HepG2 (cell line): ENCODE measurements around the gene OSR1. TPM values are rescaled to one million over a fixed set of nuclear protein-coding genes. Genes with fewer than 3 reads are reported as not detected.

Source experiments
- BRD4 ChIP-seq: sonication (generic); formaldehyde crosslinking; IDR thresholded peaks from 2 replicates; pipeline ENCODE4 v1.4.0; 2020; ENCODE audit warnings: missing genetic modification reagents
- FOXO1 ChIP-seq: sonication (generic); formaldehyde crosslinking; IDR thresholded peaks from 2 replicates; pipeline ENCODE4 v1.4.0; 2020; ENCODE audit warnings: missing genetic modification reagents
- MTA1 ChIP-seq: sonication (generic); formaldehyde crosslinking; IDR thresholded peaks from 2 replicates; pipeline ENCODE4 v1.4.0; 2020; ENCODE audit warnings: missing genetic modification reagents, mild to moderate bottlenecking, borderline replicate concordance
- SALL2 ChIP-seq: sonication (generic); formaldehyde crosslinking; IDR thresholded peaks from 2 replicates; pipeline ENCODE4 v1.8.1; 2023; ENCODE audit warnings: mild to moderate bottlenecking, missing genetic modification reagents, inconsistent platforms
- TP53 ChIP-seq: sonication (generic); formaldehyde crosslinking; conservative IDR thresholded peaks from 2 replicates; pipeline ENCODE4 v1.4.0; 2020; ENCODE audit warnings: missing genetic modification reagents
- ZBTB7A ChIP-seq: sonication (generic); formaldehyde crosslinking; IDR thresholded peaks from 2 replicates; pipeline ENCODE4 v1.8.0; 2022; ENCODE audit warnings: mild to moderate bottlenecking, missing genetic modification reagents
- ZNF317 ChIP-seq: sonication (generic); formaldehyde crosslinking; IDR thresholded peaks from 2 replicates; pipeline ENCODE4 v1.5.0; 2020; ENCODE audit warnings: mild to moderate bottlenecking, missing genetic modification reagents
- ZNF549 ChIP-seq: sonication (generic); formaldehyde crosslinking; IDR thresholded peaks from 2 replicates; pipeline ENCODE4 v1.5.0; 2020; ENCODE audit warnings: missing genetic modification reagents
- ZNF83 ChIP-seq: sonication (generic); formaldehyde crosslinking; IDR thresholded peaks from 2 replicates; pipeline ENCODE4 v1.4.0; 2020; ENCODE audit warnings: missing genetic modification reagents, mild to moderate bottlenecking, borderline replicate concordance
- ZSCAN22 ChIP-seq: sonication (generic); formaldehyde crosslinking; IDR thresholded peaks from 2 replicates; pipeline ENCODE4 v1.4.0; 2020; ENCODE audit warnings: mild to moderate bottlenecking, missing genetic modification reagents
- ZSCAN30 ChIP-seq: sonication (generic); formaldehyde crosslinking; IDR thresholded peaks from 2 replicates; pipeline ENCODE4 v1.5.0; 2020; ENCODE audit warnings: mild to moderate bottlenecking, missing genetic modification reagents
- polyA plus RNA-seq, 8 experiments: library from polyadenylated mRNA; depleted of rRNA in 3 of 8; stranded (reverse) in 7 of 8; unstranded in 1 of 8; fragments of >200 nt; fragmentation: Illumina TruSeq in 4 of 8; extraction: Trizol in 4 of 8; gene quantifications; 2 replicates each; pipeline versions ENCODE4 v1.2.1 to v1.2.3, GENCODE V29; 2011 to 2016; ENCODE audit warnings: low read depth in 4 of 8, missing spikeins in 1 of 8, mixed read lengths in 1 of 8; ENCODE audit not compliant: insufficient read depth in 1 of 8
- total RNA-seq, 5 experiments: library from RNA; depleted of rRNA; stranded (reverse); fragments of >200 nt; fragmentation: Illumina TruSeq; extraction: Trizol; gene quantifications; 2 replicates each; pipeline ENCODE4 v1.2.3, GENCODE V29; 2016; ENCODE audit warnings: low read depth in 1 of 5
- TF ChIP-seq, protein P1 (sequence below): sonication (generic); formaldehyde crosslinking; IDR thresholded peaks from 2 replicates; pipeline ENCODE4 v1.8.0; 2022; ENCODE audit warnings: missing genetic modification reagents, mild to moderate bottlenecking, moderate library complexity, borderline replicate concordance
- TF ChIP-seq, protein P2 (sequence below): IDR thresholded peaks from 2 replicates; pipeline ENCODE4 v1.6.1; 2016; ENCODE audit warnings: mild to moderate bottlenecking
- TF ChIP-seq, protein P3 (sequence below): sonication (generic); formaldehyde crosslinking; IDR thresholded peaks from 2 replicates; pipeline ENCODE4 v1.8.0; 2022; ENCODE audit warnings: mild to moderate bottlenecking, missing genetic modification reagents, moderate library complexity
- TF ChIP-seq, protein P4 (sequence below): sonication (generic); formaldehyde crosslinking; IDR thresholded peaks from 2 replicates; pipeline ENCODE4 v1.4.0; 2020; ENCODE audit warnings: missing genetic modification reagents, low read depth, mild to moderate bottlenecking, borderline replicate concordance
- TF ChIP-seq, protein P5 (sequence below): sonication (generic); formaldehyde crosslinking; IDR thresholded peaks from 2 replicates; pipeline ENCODE4 v1.5.1; 2020; ENCODE audit warnings: mild to moderate bottlenecking, moderate library complexity, missing genetic modification reagents

Gene OSR1
- total and polyA plus RNA-seq, 2 of the 13 experiments (the other 11 are each of a cell fraction or from before 2014, with no cell fraction given), result 0.63 to 1.1 TPM

DNA sequence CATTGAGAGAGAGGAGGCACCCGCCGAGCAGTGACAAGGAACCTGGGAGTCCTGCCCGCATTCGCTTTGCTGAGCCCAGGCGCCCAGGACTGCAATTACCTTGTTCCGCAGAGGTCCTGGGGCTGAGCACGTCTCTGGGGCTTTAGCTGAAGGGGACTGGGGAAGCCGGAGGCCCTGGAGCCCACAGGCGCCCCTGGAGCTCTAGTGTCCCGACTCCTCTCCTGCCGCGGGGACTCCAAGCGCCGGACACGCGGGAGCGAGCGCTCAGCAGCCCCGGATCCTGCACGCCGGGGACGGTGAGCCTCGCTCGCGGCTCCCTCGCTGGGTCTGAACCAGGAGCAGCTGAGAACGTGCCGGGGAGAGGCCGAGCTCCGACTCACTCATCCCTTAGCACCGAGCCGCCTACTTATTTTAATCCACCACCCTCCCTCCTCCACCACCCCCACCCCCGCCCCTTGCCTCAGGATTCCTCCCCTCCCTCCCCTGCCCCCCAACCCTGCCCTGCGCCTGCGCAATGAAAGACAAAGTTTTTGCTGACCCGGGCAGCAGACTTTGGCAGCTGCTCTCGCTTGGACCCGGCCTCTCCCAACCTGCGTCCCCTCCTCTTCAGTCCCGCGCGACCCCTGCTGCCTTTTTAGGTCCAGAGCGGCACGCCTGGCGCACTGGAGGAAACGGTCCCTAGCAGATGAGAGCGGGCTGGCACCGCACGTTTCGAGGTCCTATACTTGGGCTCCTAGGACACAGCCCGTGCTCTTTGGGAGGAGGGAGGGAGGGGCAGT lies at the start of gene OSR1 (continued):
- TF ChIP-seq MTA1, result peak; percentile 76; the same call in 1 of the 2 replicates
- TF ChIP-seq ZNF317 (CRISPR knock-in tag), result no peak
- no peak for TF ChIP-seq ZSCAN30
- 0 out of 2 replicates have a peak, but pooled peaks have one; percentile 69 for TF ChIP-seq ZBTB7A (CRISPR knock-in tag)
- TF ChIP-seq, protein P1, sequence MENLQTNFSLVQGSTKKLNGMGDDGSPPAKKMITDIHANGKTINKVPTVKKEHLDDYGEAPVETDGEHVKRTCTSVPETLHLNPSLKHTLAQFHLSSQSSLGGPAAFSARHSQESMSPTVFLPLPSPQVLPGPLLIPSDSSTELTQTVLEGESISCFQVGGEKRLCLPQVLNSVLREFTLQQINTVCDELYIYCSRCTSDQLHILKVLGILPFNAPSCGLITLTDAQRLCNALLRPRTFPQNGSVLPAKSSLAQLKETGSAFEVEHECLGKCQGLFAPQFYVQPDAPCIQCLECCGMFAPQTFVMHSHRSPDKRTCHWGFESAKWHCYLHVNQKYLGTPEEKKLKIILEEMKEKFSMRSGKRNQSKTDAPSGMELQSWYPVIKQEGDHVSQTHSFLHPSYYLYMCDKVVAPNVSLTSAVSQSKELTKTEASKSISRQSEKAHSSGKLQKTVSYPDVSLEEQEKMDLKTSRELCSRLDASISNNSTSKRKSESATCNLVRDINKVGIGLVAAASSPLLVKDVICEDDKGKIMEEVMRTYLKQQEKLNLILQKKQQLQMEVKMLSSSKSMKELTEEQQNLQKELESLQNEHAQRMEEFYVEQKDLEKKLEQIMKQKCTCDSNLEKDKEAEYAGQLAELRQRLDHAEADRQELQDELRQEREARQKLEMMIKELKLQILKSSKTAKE (CRISPR knock-in tag), result no peak
- TF ChIP-seq TP53, result 0 out of 2 replicates have a peak, but pooled peaks have one; percentile 42
- peak; percentile 17; the same call in 1 of the 2 replicates for TF ChIP-seq FOXO1
- TF ChIP-seq, protein P2, sequence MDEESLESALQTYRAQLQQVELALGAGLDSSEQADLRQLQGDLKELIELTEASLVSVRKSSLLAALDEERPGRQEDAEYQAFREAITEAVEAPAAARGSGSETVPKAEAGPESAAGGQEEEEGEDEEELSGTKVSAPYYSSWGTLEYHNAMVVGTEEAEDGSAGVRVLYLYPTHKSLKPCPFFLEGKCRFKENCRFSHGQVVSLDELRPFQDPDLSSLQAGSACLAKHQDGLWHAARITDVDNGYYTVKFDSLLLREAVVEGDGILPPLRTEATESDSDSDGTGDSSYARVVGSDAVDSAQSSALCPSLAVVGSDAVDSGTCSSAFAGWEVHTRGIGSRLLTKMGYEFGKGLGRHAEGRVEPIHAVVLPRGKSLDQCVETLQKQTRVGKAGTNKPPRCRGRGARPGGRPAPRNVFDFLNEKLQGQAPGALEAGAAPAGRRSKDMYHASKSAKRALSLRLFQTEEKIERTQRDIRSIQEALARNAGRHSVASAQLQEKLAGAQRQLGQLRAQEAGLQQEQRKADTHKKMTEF (CRISPR knock-in tag), result 0 out of 2 replicates have a peak, but pooled peaks have one; percentile 30
- peak; percentile 55; the same call in 1 of the 2 replicates for TF ChIP-seq BRD4
- TF ChIP-seq ZNF83 (CRISPR knock-in tag), result no peak
- TF ChIP-seq SALL2, result peak; percentile 41; the same call in 1 of the 2 replicates
- TF ChIP-seq ZNF549 (CRISPR knock-in tag), result 0 out of 2 replicates have a peak, but pooled peaks have one; percentile 49
- TF ChIP-seq, protein P3, sequence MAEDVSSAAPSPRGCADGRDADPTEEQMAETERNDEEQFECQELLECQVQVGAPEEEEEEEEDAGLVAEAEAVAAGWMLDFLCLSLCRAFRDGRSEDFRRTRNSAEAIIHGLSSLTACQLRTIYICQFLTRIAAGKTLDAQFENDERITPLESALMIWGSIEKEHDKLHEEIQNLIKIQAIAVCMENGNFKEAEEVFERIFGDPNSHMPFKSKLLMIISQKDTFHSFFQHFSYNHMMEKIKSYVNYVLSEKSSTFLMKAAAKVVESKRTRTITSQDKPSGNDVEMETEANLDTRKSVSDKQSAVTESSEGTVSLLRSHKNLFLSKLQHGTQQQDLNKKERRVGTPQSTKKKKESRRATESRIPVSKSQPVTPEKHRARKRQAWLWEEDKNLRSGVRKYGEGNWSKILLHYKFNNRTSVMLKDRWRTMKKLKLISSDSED (CRISPR knock-in tag), result no peak
- TF ChIP-seq, protein P4, sequence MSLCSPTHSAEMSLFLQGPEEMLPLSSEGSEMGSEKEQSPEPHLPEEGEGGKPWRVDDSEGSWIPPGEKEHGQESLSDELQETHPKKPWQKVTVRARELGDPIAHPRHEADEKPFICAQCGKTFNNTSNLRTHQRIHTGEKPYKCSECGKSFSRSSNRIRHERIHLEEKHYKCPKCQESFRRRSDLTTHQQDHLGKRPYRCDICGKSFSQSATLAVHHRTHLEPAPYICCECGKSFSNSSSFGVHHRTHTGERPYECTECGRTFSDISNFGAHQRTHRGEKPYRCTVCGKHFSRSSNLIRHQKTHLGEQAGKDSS, result 0 out of 2 replicates have a peak, but pooled peaks have one; percentile 21
- TF ChIP-seq, protein P5, sequence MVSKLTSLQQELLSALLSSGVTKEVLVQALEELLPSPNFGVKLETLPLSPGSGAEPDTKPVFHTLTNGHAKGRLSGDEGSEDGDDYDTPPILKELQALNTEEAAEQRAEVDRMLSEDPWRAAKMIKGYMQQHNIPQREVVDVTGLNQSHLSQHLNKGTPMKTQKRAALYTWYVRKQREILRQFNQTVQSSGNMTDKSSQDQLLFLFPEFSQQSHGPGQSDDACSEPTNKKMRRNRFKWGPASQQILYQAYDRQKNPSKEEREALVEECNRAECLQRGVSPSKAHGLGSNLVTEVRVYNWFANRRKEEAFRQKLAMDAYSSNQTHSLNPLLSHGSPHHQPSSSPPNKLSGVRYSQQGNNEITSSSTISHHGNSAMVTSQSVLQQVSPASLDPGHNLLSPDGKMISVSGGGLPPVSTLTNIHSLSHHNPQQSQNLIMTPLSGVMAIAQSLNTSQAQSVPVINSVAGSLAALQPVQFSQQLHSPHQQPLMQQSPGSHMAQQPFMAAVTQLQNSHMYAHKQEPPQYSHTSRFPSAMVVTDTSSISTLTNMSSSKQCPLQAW (CRISPR knock-in tag), result peak; percentile 18; the same call in 1 of the 2 replicates
- 0 out of 2 replicates have a peak, but pooled peaks have one; percentile 19 for TF ChIP-seq ZSCAN22 (CRISPR knock-in tag)
